Activated CD8-positive, alpha-beta memory T cell treated with anti-CD3 and anti-CD28 coated beads for 36 hours (primary cell): ENCODE results near the gene TMEM215. TPM values are rescaled to one million over a fixed set of nuclear protein-coding genes. Genes with fewer than 3 reads are reported as not detected.

Source experiments
- CTCF ChIA-PET: fragments of 350-600 bp; sonication (Branson Sonifier 250); formaldehyde crosslinking; loops from one replicate; lab custom pipeline; 2021; ENCODE audit warnings: antibody characterized with exemption; lab: Charles Lee
- POLR2A ChIA-PET: fragments of 350-600 bp; sonication (Branson Sonifier 250); formaldehyde crosslinking; loops from one replicate; lab custom pipeline; 2021; ENCODE audit warnings: antibody characterized with exemption; lab: Charles Lee
- total RNA-seq, 2 experiments: library from RNA; stranded (reverse); gene quantifications; one replicate each; pipeline ENCODE4 v1.2.3, GENCODE V29; 2021

The TMEM215 gene
- total RNA-seq, 2 experiments from 2014 or later: not detected

DNA sequence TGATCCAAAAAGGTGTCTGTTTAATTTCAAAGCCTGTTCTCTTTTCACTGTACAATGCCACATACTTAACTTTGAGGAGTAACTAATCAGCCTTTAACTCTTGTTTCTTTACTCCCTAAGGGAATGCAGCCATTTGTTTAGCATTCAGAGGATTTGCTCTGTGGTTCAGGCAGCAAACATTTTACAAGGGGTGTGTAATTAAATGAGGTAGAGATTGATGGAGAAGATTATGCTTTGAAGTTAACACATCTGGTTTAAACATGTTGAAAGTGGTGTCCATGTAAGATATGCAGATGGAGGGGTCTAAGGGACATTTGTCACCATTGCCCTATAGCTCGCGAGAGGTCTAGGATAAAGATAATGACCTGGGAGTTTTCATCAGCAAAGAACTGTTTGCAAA lies 41.9 kb downstream of the TMEM215 start:
- ChIA-PET CTCF (no interaction called here), POLR2A (no interaction called here)

DNA sequence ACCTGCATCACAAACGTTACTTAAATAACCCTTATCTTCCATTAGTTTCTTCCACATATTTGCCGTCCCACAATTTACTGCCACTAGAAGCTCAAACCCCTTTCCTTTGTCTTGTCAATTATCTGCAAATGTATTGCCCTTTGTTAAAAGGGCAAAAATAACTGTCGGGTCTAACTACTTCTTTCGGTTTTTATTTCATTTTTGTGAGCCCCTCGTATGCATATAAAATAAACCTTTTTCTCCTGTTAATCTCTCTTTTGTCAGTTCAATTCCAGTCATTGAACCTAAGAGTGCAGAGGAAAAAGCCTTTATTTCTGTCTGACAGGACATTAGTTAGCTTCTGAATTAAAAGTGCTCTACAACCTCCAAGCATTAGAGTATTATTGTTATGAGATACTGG lies 45.5 kb downstream of the TMEM215 start:
- CTCF ChIA-PET: no interaction called here
- POLR2A ChIA-PET: no interaction called here

DNA sequence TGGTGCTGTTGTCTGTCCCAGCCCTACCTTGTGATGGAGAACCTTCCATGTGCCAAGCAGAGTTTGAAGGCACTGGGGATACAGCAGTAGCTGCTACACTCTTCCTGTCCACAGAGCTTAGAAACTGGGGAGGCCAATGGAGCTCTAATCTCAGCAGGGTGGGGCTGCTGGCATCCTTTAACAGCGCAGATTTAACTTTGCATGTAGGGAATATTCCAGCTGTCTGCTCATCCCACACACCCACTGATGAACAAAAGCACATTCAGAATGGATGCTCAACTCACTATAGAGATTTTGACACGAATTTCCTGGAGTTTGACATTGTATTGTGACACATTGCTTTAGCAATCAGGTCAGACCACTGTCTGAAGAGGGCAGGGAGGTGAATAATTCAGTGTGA lies 49.0 kb downstream of the TMEM215 start:
- CTCF ChIA-PET: no interaction called here
- POLR2A ChIA-PET: no interaction called here

Other genes with a start within 250 kb of the TMEM215 start
- gene SMIM27, start 231.2 kb upstream of the TMEM215 start, total RNA-seq: 10 to 100 TPM; 14.8 to 18.4 TPM
- gene TOPORS, start 231.0 kb upstream of the TMEM215 start, total RNA-seq: 10 to 100 TPM; 16.3 to 16.8 TPM
- gene NDUFB6, start 210.4 kb upstream of the TMEM215 start, total RNA-seq: 10 to 100 TPM; 57.8 to 59.9 TPM
- not detected for gene TAF1L, start 147.9 kb upstream of the TMEM215 start, total RNA-seq
- gene APTX, start 218.1 kb downstream of the TMEM215 start, total RNA-seq: 10 to 100 TPM; 56.0 to 56.5 TPM
- gene DNAJA1, start 241.7 kb downstream of the TMEM215 start, total RNA-seq: 100 to 1,000 TPM; 269 to 274 TPM